Hepatocyte (in vitro differentiated cells): ENCODE results near the gene MYO5A.

ENCODE experiments used
- EZH2 ChIP-seq: fragments of 200-600 bp; sonication (generic); IDR thresholded peaks from 2 replicates; pipeline ENCODE4 v1.6.1; 2016; ENCODE audit warnings: antibody characterized with exemption, mild to moderate bottlenecking, borderline replicate concordance
- EZH2phosphoT487 ChIP-seq: fragments of 200-600 bp; sonication (generic); IDR thresholded peaks from one replicate; pipeline ENCODE4 v1.6.1; 2018; ENCODE audit warnings: antibody characterized with exemption, mild to moderate bottlenecking, low read depth, moderate library complexity; ENCODE audit not compliant: unreplicated experiment, severe bottlenecking
- TF ChIP-seq, protein P1 (sequence below): fragments of 200-600 bp; sonication (generic); IDR thresholded peaks from 2 replicates; pipeline ENCODE4 v1.5.1; 2016; ENCODE audit warnings: antibody characterized with exemption, mild to moderate bottlenecking; ENCODE audit not compliant: poor library complexity

DNA sequence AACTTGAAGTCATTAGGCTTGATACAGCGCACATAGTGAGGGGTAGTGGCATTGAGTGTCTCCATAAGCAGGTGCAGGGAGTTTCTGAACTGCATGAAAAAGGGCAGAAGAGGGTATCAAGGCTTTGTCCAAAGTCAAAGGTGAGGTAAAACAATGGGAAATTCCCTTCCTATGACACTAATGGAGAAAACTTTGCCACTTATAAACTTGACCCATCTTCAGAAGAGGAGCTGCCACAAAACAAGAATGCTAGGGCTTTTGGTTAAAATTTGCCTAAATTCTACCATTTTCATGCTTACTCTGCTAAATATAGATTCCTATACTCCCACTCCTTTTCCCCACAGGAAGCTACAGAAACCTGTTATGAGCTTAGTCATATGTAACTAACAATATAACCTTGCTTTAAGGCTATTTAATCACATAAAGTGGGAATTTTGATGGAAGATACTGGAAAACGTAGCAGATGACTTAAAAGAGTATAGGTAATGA, 145.5 kb downstream of the MYO5A start:
- TF ChIP-seq, protein P1, sequence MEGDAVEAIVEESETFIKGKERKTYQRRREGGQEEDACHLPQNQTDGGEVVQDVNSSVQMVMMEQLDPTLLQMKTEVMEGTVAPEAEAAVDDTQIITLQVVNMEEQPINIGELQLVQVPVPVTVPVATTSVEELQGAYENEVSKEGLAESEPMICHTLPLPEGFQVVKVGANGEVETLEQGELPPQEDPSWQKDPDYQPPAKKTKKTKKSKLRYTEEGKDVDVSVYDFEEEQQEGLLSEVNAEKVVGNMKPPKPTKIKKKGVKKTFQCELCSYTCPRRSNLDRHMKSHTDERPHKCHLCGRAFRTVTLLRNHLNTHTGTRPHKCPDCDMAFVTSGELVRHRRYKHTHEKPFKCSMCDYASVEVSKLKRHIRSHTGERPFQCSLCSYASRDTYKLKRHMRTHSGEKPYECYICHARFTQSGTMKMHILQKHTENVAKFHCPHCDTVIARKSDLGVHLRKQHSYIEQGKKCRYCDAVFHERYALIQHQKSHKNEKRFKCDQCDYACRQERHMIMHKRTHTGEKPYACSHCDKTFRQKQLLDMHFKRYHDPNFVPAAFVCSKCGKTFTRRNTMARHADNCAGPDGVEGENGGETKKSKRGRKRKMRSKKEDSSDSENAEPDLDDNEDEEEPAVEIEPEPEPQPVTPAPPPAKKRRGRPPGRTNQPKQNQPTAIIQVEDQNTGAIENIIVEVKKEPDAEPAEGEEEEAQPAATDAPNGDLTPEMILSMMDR = no peak
- TF ChIP-seq EZH2 = no peak
- no peak for TF ChIP-seq EZH2phosphoT487
